ENCODE results near the gene RAP1GAP. TPM values are rescaled to one million over a fixed set of nuclear protein-coding genes. Genes with fewer than 3 reads are reported as not detected.

RAP1GAP gene
- total and polyA plus RNA-seq, 9 of the 15 experiments (the other 6 are each of a cell fraction or from before 2014, with no cell fraction given), result 0.29 to 30.2 (median 19.2) TPM

DNA sequence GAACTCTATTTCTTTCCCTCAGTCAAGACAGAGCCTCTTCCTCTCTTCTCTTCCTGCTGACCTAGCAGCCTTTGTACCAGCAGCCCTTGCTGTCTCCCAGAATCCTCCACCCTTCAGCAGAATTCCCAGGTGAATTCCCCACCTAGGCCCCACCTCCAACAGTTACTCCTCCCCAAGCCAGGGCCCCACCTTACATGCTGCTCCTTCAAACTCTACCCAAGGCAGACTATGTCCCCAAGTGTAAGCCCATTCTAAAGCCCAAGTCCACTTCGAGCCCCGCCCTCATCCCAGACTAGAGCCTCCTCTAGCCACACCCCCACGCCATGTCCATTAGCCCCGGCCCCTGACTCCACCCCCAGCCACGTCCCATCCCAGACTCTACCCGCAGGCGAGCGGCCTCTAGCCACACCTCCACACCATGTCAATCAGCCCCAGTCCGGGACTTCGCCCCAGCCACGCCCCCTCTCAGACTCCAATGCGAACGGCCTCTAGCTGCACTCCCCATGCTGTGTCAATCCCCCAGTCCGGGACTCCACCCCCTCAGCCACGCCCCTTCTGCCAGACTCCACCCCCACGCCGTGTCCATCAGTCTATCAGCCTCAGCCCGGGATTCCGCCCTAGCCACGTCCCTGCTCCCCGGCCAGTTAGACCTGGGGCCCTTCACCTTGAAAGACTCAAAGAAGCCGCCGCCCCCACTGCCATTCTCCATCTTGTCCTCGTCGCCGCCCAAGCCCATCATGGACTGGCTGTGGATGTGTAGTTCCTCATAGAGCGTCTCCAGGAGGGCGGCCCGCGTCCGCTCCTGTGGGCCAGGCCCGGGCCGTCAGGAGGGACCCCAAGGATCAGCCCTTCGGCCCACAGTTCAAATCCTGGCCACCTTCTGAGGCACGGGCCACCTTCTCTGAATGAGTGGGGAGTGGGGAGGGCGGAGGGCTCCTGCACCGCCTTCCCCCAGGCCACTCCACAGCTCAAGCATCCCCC, 61.3 kb downstream of the RAP1GAP start (continued):
- no peak for TF ChIP-seq STAG1 (CRISPR knock-in tag; IDR thresholded peaks at IDR 0.05; ENCODE audit: borderline replicate concordance)
- TF ChIP-seq ZFX (CRISPR knock-in tag; IDR thresholded peaks at IDR 0.05), result peak; percentile 61
- no peak for TF ChIP-seq GTF2A2 (tag; IDR thresholded peaks at IDR 0.05)
- TF ChIP-seq CTBP1 (IDR thresholded peaks at IDR 0.05; ENCODE audit: borderline replicate concordance), result peak; percentile 63; the same call in 1 of the 2 replicates
- no peak for TF ChIP-seq BRCA1 (IDR thresholded peaks at IDR 0.05)
- no peak for TF ChIP-seq BRCA1 (CRISPR knock-in tag; IDR thresholded peaks at IDR 0.05)
- TF ChIP-seq ZNF764 (CRISPR knock-in tag; IDR thresholded peaks at IDR 0.05; ENCODE audit: low read depth), result no peak
- TF ChIP-seq TEAD1 (CRISPR knock-in tag; IDR thresholded peaks at IDR 0.05), result peak in 1 of 2 experiments; percentile 66; a peak in 1 of 4 replicates
- no peak for TF ChIP-seq TEAD2 (tag; IDR thresholded peaks at IDR 0.05)
- no peak for TF ChIP-seq ZNF282 (CRISPR knock-in tag; IDR thresholded peaks at IDR 0.05)
- no peak for TF ChIP-seq ESRRB (CRISPR knock-in tag; IDR thresholded peaks at IDR 0.05; ENCODE audit: borderline replicate concordance)
- no peak for TF ChIP-seq U2AF2 (optimal IDR thresholded peaks at IDR 0.05; ENCODE audit: low read depth, low read length)
- TF ChIP-seq, protein P1, sequence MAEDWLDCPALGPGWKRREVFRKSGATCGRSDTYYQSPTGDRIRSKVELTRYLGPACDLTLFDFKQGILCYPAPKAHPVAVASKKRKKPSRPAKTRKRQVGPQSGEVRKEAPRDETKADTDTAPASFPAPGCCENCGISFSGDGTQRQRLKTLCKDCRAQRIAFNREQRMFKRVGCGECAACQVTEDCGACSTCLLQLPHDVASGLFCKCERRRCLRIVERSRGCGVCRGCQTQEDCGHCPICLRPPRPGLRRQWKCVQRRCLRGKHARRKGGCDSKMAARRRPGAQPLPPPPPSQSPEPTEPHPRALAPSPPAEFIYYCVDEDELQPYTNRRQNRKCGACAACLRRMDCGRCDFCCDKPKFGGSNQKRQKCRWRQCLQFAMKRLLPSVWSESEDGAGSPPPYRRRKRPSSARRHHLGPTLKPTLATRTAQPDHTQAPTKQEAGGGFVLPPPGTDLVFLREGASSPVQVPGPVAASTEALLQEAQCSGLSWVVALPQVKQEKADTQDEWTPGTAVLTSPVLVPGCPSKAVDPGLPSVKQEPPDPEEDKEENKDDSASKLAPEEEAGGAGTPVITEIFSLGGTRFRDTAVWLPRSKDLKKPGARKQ (CRISPR knock-in tag; IDR thresholded peaks at IDR 0.05), result no peak
- no peak for TF ChIP-seq ZNF12 (CRISPR knock-in tag; IDR thresholded peaks at IDR 0.05)
- TF ChIP-seq PTBP1 (IDR thresholded peaks at IDR 0.05; ENCODE audit: low read depth, low read length), result no peak
- TF ChIP-seq NR4A1 (CRISPR knock-in tag; IDR thresholded peaks at IDR 0.05), result no peak
- TF ChIP-seq NR4A1 (tag; IDR thresholded peaks at IDR 0.05), result no peak
- no peak for TF ChIP-seq RBM14 (IDR thresholded peaks at IDR 0.05; ENCODE audit: borderline replicate concordance, insufficient read depth, low read depth, low read length)
- no peak for TF ChIP-seq L3MBTL2 (IDR thresholded peaks at IDR 0.05)
- TF ChIP-seq RBM34 (IDR thresholded peaks at IDR 0.05; ENCODE audit: borderline replicate concordance, insufficient read depth, low read length), result no peak
- no peak for TF ChIP-seq TRIM25 (IDR thresholded peaks at IDR 0.05; ENCODE audit: borderline replicate concordance)
- no peak for TF ChIP-seq BCLAF1 (IDR thresholded peaks at IDR 0.05; ENCODE audit: borderline replicate concordance in 1 of 2, control insufficient read depth in 1 of 2, low read depth in 2 of 2, low read length in 1 of 2)

Data from K562 (cell line).